Liver (tissue), 9 donors: ENCODE results near the gene S1PR1. TPM values are rescaled to one million over a fixed set of nuclear protein-coding genes. Genes with fewer than 3 reads are reported as not detected.

ENCODE experiments used
- DNase-seq: peaks from one replicate; pipeline ENCODE4 v3.0.0-alpha.2; 2017; ENCODE audit warnings: low spot score
- H3K27ac ChIP-seq, 2 donors: one replicate each; pipeline ENCODE4 v1.7.0; 2013; ENCODE audit warnings: inconsistent platforms in 2 of 2, low read length in 2 of 2, control low read depth in 1 of 2, low read depth in 1 of 2, mild to moderate bottlenecking in 1 of 2
- H3K27me3 ChIP-seq, 4 donors: one replicate each; pipeline versions ENCODE4 v1.6.1 to v1.7.0; 2013; ENCODE audit warnings: low read length in 3 of 4, inconsistent platforms in 1 of 4, mild to moderate bottlenecking in 1 of 4, moderate library complexity in 1 of 4; ENCODE audit not compliant: control insufficient read depth in 4 of 4, insufficient read depth in 4 of 4
- H3K36me3 ChIP-seq, 4 donors: one replicate each; pipeline versions ENCODE4 v1.6.1 to v1.7.0; 2013; ENCODE audit warnings: low read length in 3 of 4, mild to moderate bottlenecking in 3 of 4, low read depth in 1 of 4, moderate library complexity in 1 of 4; ENCODE audit not compliant: control insufficient read depth in 4 of 4, insufficient read depth in 3 of 4
- H3K4me1 ChIP-seq, 4 donors: one replicate each; pipeline versions ENCODE4 v1.6.1 to v1.7.0; 2013; ENCODE audit warnings: low read length in 3 of 4, mild to moderate bottlenecking in 3 of 4, moderate library complexity in 1 of 4; ENCODE audit not compliant: control insufficient read depth in 4 of 4, insufficient read depth in 4 of 4
- H3K4me3 ChIP-seq, 3 donors: one replicate each; pipeline versions ENCODE4 v1.6.1 to v1.7.0; 2013; ENCODE audit warnings: low read length in 3 of 3, control low read depth in 1 of 3, low read depth in 1 of 3, mild to moderate bottlenecking in 1 of 3
- H3K9ac ChIP-seq, 2 donors: one replicate each; pipeline ENCODE4 v1.7.0; 2013; ENCODE audit warnings: low read length in 2 of 2, mild to moderate bottlenecking in 2 of 2, moderate library complexity in 2 of 2, control low read depth in 1 of 2, low read depth in 1 of 2
- H3K9me3 ChIP-seq, 4 donors: one replicate each; pipeline versions ENCODE4 v1.6.1 to v1.7.0; 2013; ENCODE audit warnings: low read length in 3 of 4; ENCODE audit not compliant: control insufficient read depth in 4 of 4
- ATF3 ChIP-seq: IDR thresholded peaks from 2 replicates; pipeline ENCODE4 v1.6.1; 2016; ENCODE audit warnings: antibody characterized with exemption
- FOXA2 ChIP-seq: IDR thresholded peaks from 2 replicates; pipeline ENCODE4 v1.6.1; 2016; ENCODE audit warnings: antibody characterized with exemption
- GABPA ChIP-seq, 2 donors: IDR thresholded peaks in 1 of 2; conservative IDR thresholded peaks in 1 of 2; 2 replicates each; pipeline ENCODE4 v1.6.1; 2016; ENCODE audit warnings: antibody characterized with exemption in 2 of 2, mild to moderate bottlenecking in 1 of 2, moderate library complexity in 1 of 2
- HNF4A ChIP-seq, 2 donors: conservative IDR thresholded peaks; 2 replicates each; pipeline ENCODE4 v1.6.1; 2016; ENCODE audit warnings: antibody characterized with exemption in 2 of 2, mild to moderate bottlenecking in 2 of 2
- HNF4G ChIP-seq: IDR thresholded peaks from 2 replicates; pipeline ENCODE4 v1.6.1; 2016; ENCODE audit warnings: antibody characterized with exemption
- JUND ChIP-seq, 2 donors: IDR thresholded peaks; 2 replicates each; pipeline ENCODE4 v1.6.1; 2016; ENCODE audit warnings: antibody characterized with exemption in 2 of 2
- NR2F2 ChIP-seq: IDR thresholded peaks from 2 replicates; pipeline ENCODE4 v1.6.1; 2016; ENCODE audit warnings: antibody characterized with exemption
- RAD21 ChIP-seq, 2 donors: IDR thresholded peaks; 2 replicates each; pipeline ENCODE4 v1.6.1; 2016; ENCODE audit warnings: antibody characterized with exemption in 2 of 2, mild to moderate bottlenecking in 2 of 2
- REST ChIP-seq: IDR thresholded peaks from 2 replicates; pipeline ENCODE4 v1.6.1; 2016; ENCODE audit warnings: antibody characterized with exemption, mild to moderate bottlenecking
- RXRA ChIP-seq, 2 donors: IDR thresholded peaks; 2 replicates each; pipeline ENCODE4 v1.6.1; 2017 to 2018; ENCODE audit warnings: antibody characterized with exemption in 2 of 2, mild to moderate bottlenecking in 1 of 2
- SP1 ChIP-seq: IDR thresholded peaks from 2 replicates; pipeline ENCODE4 v1.6.1; 2018; ENCODE audit warnings: antibody characterized with exemption, mild to moderate bottlenecking
- TAF1 ChIP-seq: conservative IDR thresholded peaks from 2 replicates; pipeline ENCODE4 v1.6.1; 2016; ENCODE audit warnings: antibody characterized with exemption, mild to moderate bottlenecking
- YY1 ChIP-seq: IDR thresholded peaks from 2 replicates; pipeline ENCODE4 v1.6.1; 2016; ENCODE audit warnings: antibody characterized with exemption, mild to moderate bottlenecking
- whole genome bisulfite sequencing: extraction: QIAGEN DNeasy Blood & Tissue Kit; methylation state at CpG from one replicate; pipeline ENCODE4 v1.1.7; 2013; 5-methylcytosine and 5-hydroxymethylcytosine counted together
- polyA plus RNA-seq, 2 donors: library from polyadenylated mRNA; stranded (reverse) in 1 of 2; unstranded in 1 of 2; fragments of 200-250 nt in 1 of 2; fragments of >200 nt in 1 of 2; fragmentation: Nextera tagmentation in 1 of 2; extraction: Ambion mirVana in 1 of 2; gene quantifications; one replicate each; pipeline versions ENCODE4 v1.2.1 to v1.2.3, GENCODE V29; 2013 to 2015
- total RNA-seq, 2 donors: library from RNA; depleted of rRNA; stranded (reverse); fragments of >200 nt; gene quantifications; one replicate each; pipeline ENCODE4 v1.2.3, GENCODE V29; 2014
- TF ChIP-seq, protein P1 (sequence below): fragments of 150-350 bp; IDR thresholded peaks from 2 replicates; pipeline ENCODE4 v1.5.1; 2017; ENCODE audit warnings: improper control_type of control experiment, low read depth, low read length; ENCODE audit not compliant: missing input control
- TF ChIP-seq, protein P2 (sequence below): IDR thresholded peaks from 2 replicates; pipeline ENCODE4 v1.6.1; 2016; ENCODE audit warnings: antibody characterized with exemption
- TF ChIP-seq, protein P3 (sequence below): IDR thresholded peaks from 2 replicates; pipeline ENCODE4 v1.6.1; 2016; ENCODE audit warnings: antibody characterized with exemption
- donor health status: healthy.
- donor health status: healthy.
- donor health status: healthy.
- donor health status: healthy.
- donor health status: healthy.

The S1PR1 gene
- total and polyA plus RNA-seq, 4 donors: 7.8 to 13.9 (median 11.1) TPM

DNA sequence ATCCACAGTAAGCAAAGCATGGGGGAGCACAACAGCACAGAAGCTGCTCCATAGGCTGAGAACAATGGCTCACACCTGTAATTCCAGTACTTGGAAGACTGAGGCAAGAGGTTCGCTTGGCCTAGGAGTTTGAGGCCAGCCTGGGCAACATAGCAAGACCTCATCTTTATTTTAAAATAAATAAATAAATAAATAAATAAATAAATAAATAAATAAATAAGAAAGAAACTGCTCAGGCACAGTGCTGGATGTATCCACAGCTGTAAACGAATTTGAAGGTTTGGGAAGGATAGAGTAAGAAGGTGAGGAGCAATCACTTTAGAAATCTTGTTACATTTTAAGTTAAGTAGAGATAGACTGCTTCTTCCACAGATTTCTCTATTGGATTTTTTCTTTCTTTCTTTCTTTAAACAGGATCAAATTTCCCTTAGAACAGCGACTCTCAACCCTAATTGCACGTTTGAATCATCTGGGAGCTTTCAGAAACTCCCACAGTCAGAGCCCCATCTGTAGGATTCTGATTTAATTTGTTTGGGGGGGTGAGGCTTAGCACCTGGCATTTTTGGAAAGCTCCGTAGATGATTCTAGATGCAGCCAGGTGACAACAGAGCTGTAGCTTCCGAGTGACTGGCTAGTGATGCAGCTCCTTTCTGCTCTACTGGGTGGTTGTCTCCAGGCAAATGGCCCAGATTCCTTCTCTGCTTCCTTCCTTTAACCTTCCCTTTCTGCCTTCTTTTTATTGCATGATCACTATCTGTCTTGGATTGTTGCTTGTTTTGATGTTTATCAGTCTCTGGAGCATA lies 53.5 kb downstream of the S1PR1 start:
- no peak for DNase-seq
- no peaks in the 10 kb centered on the region for H3K9me3 ChIP-seq
- no peak overlapping the region for H3K9ac ChIP-seq
- H3K27ac ChIP-seq: no peak overlapping the region
- no peak overlapping the region for H3K4me3 ChIP-seq
- TF ChIP-seq, protein P1, sequence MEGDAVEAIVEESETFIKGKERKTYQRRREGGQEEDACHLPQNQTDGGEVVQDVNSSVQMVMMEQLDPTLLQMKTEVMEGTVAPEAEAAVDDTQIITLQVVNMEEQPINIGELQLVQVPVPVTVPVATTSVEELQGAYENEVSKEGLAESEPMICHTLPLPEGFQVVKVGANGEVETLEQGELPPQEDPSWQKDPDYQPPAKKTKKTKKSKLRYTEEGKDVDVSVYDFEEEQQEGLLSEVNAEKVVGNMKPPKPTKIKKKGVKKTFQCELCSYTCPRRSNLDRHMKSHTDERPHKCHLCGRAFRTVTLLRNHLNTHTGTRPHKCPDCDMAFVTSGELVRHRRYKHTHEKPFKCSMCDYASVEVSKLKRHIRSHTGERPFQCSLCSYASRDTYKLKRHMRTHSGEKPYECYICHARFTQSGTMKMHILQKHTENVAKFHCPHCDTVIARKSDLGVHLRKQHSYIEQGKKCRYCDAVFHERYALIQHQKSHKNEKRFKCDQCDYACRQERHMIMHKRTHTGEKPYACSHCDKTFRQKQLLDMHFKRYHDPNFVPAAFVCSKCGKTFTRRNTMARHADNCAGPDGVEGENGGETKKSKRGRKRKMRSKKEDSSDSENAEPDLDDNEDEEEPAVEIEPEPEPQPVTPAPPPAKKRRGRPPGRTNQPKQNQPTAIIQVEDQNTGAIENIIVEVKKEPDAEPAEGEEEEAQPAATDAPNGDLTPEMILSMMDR: no peak
- TF ChIP-seq YY1 (no peak), REST (no peak), GABPA (IDR thresholded peaks at IDR 0.05 in 1 of 2, conservative IDR thresholded peaks at IDR 0.05 in 1 of 2) (no peak), TAF1 (no peak), RXRA (IDR thresholded peaks at IDR 0.05) (no peak), HNF4A (conservative IDR thresholded peaks at IDR 0.05) (no peak), ATF3 (no peak), SP1 (no peak), FOXA2 (no peak), NR2F2 (no peak), JUND (IDR thresholded peaks at IDR 0.05) (no peak), RAD21 (IDR thresholded peaks at IDR 0.05) (no peak), HNF4G (no peak)
- TF ChIP-seq, protein P2, sequence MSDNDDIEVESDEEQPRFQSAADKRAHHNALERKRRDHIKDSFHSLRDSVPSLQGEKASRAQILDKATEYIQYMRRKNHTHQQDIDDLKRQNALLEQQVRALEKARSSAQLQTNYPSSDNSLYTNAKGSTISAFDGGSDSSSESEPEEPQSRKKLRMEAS: no peak
- TF ChIP-seq, protein P3, sequence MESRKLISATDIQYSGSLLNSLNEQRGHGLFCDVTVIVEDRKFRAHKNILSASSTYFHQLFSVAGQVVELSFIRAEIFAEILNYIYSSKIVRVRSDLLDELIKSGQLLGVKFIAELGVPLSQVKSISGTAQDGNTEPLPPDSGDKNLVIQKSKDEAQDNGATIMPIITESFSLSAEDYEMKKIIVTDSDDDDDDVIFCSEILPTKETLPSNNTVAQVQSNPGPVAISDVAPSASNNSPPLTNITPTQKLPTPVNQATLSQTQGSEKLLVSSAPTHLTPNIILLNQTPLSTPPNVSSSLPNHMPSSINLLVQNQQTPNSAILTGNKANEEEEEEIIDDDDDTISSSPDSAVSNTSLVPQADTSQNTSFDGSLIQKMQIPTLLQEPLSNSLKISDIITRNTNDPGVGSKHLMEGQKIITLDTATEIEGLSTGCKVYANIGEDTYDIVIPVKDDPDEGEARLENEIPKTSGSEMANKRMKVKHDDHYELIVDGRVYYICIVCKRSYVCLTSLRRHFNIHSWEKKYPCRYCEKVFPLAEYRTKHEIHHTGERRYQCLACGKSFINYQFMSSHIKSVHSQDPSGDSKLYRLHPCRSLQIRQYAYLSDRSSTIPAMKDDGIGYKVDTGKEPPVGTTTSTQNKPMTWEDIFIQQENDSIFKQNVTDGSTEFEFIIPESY: no peak
- H3K36me3 ChIP-seq: no peaks in the 10 kb centered on the region
- WGBS: 94% methylated on average over 6 of the region's 6 CpGs
- peaks cover 0 to 9% (median 1%) of the 10 kb centered on the region in 4 donors for H3K4me1 ChIP-seq
- H3K27me3 ChIP-seq: no peaks in the 10 kb centered on the region

Other genes with a start within 250 kb of the S1PR1 start
- gene DPH5, start 211.2 kb upstream of the S1PR1 start, total RNA-seq: 10 to 100 TPM; 12.9 to 14.3 TPM
- 10 to 100 TPM; 15.2 to 16.3 TPM for gene DPH5, start 211.2 kb upstream of the S1PR1 start, polyA plus RNA-seq